ENCODE measurements around the gene MYDGF. TPM values are rescaled to one million over a fixed set of nuclear protein-coding genes. Genes with fewer than 3 reads are reported as not detected.
A peak's percentile ranks its signal among the peaks of the same experiment; 100 is the strongest.

The MYDGF gene
- total RNA-seq, 6 experiments from 2014 or later, result 266 to 322 (median 283) TPM

DNA sequence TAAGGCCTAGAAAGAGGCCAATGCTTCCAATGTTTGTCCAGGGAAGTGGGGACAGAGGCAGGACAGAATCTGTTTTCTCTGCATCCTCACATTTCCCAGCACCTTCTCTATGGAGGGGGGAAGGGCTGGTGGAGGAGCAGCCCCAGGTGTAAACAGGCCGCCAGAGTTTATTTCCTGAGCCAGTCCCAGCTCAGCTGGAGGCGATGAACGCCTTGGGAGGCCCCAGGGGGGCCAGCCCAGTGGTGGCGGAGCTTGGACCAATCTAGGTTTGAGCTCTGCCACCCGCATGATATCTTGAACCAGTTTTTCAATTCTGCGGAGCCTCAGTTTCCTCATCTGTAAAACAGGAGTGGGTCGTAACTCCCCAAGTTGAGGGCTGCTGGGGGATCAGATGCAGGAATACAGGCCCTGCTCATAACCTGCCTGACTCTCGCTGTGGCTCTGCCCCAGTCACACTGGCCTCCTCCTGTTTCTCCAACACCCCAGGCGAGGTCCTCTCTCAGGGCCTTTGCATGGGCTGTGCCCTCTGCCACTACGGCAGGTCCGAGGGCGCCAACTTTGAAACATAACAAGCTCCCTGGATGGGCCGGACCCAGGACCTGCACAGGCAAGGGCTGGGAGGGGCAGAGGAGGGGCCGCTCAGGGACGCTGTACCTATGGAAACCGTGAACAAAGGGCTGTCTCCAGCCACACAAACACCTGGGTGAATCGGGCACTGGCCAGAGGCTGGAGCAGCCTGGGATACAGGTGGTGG is 29.7 kb downstream of the MYDGF start:
- no peak for DNase-seq
- Mint-ChIP-seq H3K27ac (no peak overlapping the region), H3K4me3 (peak overlapping the region; percentile 95), H3K4me1 (ENCODE audit: low read depth) (peaks cover 10% of the 10 kb centered on the region), H3K27me3 (ENCODE audit: insufficient read depth) (peaks cover 2% of the 10 kb centered on the region; the same call in 1 of the 2 replicates), H3K9me3 (no peaks in the 10 kb centered on the region), H3K36me3 (ENCODE audit: low read depth) (no peaks in the 10 kb centered on the region)
- no peak for TF ChIP-seq CTCF (IDR thresholded peaks at IDR 0.05)

DNA sequence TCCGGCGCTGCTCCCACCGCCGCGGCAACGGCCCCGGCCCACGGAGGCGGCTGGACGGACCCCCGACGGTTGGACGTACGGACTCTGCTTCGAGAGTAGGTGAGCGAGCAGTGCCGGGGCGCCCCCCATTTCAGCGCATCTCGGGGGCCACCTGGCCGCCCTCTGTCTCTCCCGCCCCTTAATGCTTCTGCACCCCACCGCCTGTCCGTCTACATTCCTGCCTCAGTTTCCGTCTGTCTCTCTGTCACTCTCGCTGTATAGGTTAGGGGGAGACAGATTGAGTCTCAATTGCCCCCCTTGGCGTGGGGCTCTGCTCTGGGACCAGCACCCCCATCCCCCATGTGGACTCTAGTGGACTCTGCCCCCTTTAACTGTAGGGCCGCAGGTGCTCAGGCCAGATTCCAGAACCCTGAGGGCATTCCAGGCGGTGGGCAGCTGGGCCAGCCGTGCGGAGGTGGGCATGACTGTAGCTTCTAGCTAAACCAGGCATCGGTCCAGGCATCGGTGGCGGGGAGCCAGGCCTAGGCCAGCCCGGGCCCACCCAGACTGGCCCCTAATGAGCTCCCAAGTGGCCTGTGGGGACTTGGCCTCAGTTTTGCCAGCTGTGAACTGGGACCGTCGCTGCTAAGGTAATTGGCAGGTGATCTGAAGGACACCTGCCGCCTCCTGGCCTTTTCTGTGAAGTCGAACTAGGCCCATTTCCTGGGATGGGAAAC is 30.5 kb downstream of the MYDGF start:
- H3K4me3 Mint-ChIP-seq, result peak overlapping the region; percentile 95
- H3K4me1 Mint-ChIP-seq (ENCODE audit: low read depth), result peaks cover 17% of the 10 kb centered on the region

GRCh38 chr19:4638828-4639530 is 31.2 kb downstream of the MYDGF start, which contains the start of gene TNFAIP8L1:
Gene TNFAIP8L1 (plus strand): TSS chr19:4639516. CDS start chr19:4651870, 12,354 bp downstream.
- no peaks in the 10 kb centered on the region for H3K9me3 Mint-ChIP-seq
- peaks cover 2% of the 10 kb centered on the region for H3K27me3 Mint-ChIP-seq (ENCODE audit: insufficient read depth)
- peaks cover 24% of the 10 kb centered on the region for H3K4me1 Mint-ChIP-seq (ENCODE audit: low read depth)
- no peaks in the 10 kb centered on the region for H3K36me3 Mint-ChIP-seq (ENCODE audit: low read depth)
- peak within 1 kb of the TSS; percentile 95 for H3K4me3 Mint-ChIP-seq
- DNase-seq, result peak; percentile 91
- peak within 1 kb of the TSS; percentile 85 for H3K27ac Mint-ChIP-seq
- no peak for TF ChIP-seq CTCF (IDR thresholded peaks at IDR 0.05)

More for the DNA sequence above, 30.5 kb downstream of the MYDGF start:
- H3K36me3 Mint-ChIP-seq (ENCODE audit: low read depth), result no peaks in the 10 kb centered on the region
- no peaks in the 10 kb centered on the region for H3K9me3 Mint-ChIP-seq
- peak overlapping the region; percentile 60 for H3K27ac Mint-ChIP-seq
- TF ChIP-seq CTCF (IDR thresholded peaks at IDR 0.05), result no peak
- no peak for DNase-seq
- peaks cover 2% of the 10 kb centered on the region; the same call in 1 of the 2 replicates for H3K27me3 Mint-ChIP-seq (ENCODE audit: insufficient read depth)

DNA sequence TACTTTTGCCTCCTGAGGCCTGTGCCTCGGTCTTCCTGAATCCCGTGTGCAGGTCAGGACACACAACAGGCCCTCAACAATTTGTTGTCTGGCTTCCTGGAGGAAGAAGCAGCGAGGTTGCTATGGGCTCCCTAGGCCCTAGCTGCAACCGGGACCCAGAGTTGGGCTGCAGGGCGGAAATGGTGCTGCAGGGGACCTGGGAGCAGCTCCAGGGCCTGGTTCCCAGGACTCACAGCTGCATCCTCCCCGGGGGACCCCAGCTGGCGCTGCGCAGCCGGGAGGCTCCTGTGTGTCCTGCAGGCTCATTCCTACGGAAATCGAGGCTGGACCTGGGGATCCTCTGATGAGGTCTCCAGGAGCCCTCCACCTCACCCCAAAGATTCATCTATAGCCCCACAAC is 31.8 kb downstream of the MYDGF start:
- no peak overlapping the region; the same call in 1 of the 2 replicates for H3K4me3 Mint-ChIP-seq

More for the DNA sequence above, 31.8 kb downstream of the MYDGF start:
- TF ChIP-seq CTCF (IDR thresholded peaks at IDR 0.05), result no peak
- peaks cover 1% of the 10 kb centered on the region for H3K27me3 Mint-ChIP-seq (ENCODE audit: insufficient read depth)
- no peak overlapping the region for H3K27ac Mint-ChIP-seq
- H3K36me3 Mint-ChIP-seq (ENCODE audit: low read depth), result no peaks in the 10 kb centered on the region
- H3K9me3 Mint-ChIP-seq, result no peaks in the 10 kb centered on the region
- peaks cover 31% of the 10 kb centered on the region for H3K4me1 Mint-ChIP-seq (ENCODE audit: low read depth)
- no peak for DNase-seq

All from HFFc6 (cell line).